Effector memory CD4-positive, alpha-beta T cell (primary cell): Measurements from ENCODE around the gene NAV2.

Experiments used
- DNase-seq, 3 donors: peaks; one replicate each; pipeline ENCODE4 v3.0.0-alpha.2; 2020
- H3K27ac ChIP-seq: 2 replicates; pipeline ENCODE4 v1.7.0; 2013; ENCODE audit warnings: mild to moderate bottlenecking, low read length, moderate library complexity; ENCODE audit not compliant: insufficient read depth, poor library complexity, severe bottlenecking
- H3K27me3 ChIP-seq: replicated peaks from 2 replicates; pipeline ENCODE4 v1.7.0; 2013; ENCODE audit warnings: mild to moderate bottlenecking, low read length; ENCODE audit not compliant: insufficient read depth, control insufficient read depth, poor library complexity, severe bottlenecking
- H3K36me3 ChIP-seq: 2 replicates; pipeline ENCODE4 v1.7.0; 2013; ENCODE audit warnings: mild to moderate bottlenecking, low read length, moderate library complexity; ENCODE audit not compliant: control insufficient read depth, insufficient read depth
- H3K4me1 ChIP-seq: 2 replicates; pipeline ENCODE4 v1.7.0; 2013; ENCODE audit warnings: low read length, mild to moderate bottlenecking; ENCODE audit not compliant: control insufficient read depth, insufficient read depth, poor library complexity, severe bottlenecking
- H3K4me3 ChIP-seq: 2 replicates; pipeline ENCODE4 v1.7.0; 2013; ENCODE audit warnings: low read length, low read depth, mild to moderate bottlenecking; ENCODE audit not compliant: insufficient read depth, poor library complexity, severe bottlenecking
- H3K9me3 ChIP-seq: 2 replicates; pipeline ENCODE4 v1.7.0; 2013; ENCODE audit warnings: mild to moderate bottlenecking, low read length, moderate library complexity; ENCODE audit not compliant: control insufficient read depth

The NAV2 gene

DNA sequence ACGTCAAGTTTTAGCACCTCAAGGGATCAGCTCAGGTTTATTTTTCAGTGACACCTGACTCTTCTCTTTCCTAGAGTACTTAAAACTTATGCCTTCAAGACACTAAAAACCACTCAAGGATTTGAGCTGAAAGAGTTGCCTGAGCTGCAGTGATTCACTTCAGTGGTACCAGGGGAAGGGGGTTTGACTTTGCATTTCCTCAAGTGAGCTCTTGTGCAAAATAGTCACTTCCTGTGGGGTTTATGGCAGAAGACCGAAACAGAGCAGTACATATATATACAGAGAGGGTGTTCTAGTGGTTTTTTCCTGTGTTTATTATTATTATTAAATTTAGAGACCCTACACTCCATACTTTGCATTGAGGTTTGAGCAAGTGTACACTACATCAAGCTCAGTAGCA, 386.9 kb downstream of the NAV2 start:
- no peaks in the 10 kb centered on the region for H3K36me3 ChIP-seq
- H3K27ac ChIP-seq, result no peak overlapping the region
- DNase-seq, result no peak
- H3K4me1 ChIP-seq, result no peaks in the 10 kb centered on the region
- H3K4me3 ChIP-seq, result no peak overlapping the region
- no peaks in the 10 kb centered on the region for H3K9me3 ChIP-seq
- no peaks in the 10 kb centered on the region for H3K27me3 ChIP-seq

- H3K4me3 ChIP-seq, result no peak overlapping the region
- no peaks in the 10 kb centered on the region for H3K27me3 ChIP-seq
- H3K4me1 ChIP-seq, result no peaks in the 10 kb centered on the region
- no peaks in the 10 kb centered on the region for H3K36me3 ChIP-seq
- H3K27ac ChIP-seq, result no peak overlapping the region
- no peaks in the 10 kb centered on the region for H3K9me3 ChIP-seq
- no peak for DNase-seq
Observed at GRCh38 chr11:20102397-20102796, 389.8 kb downstream of the NAV2 start.

DNA sequence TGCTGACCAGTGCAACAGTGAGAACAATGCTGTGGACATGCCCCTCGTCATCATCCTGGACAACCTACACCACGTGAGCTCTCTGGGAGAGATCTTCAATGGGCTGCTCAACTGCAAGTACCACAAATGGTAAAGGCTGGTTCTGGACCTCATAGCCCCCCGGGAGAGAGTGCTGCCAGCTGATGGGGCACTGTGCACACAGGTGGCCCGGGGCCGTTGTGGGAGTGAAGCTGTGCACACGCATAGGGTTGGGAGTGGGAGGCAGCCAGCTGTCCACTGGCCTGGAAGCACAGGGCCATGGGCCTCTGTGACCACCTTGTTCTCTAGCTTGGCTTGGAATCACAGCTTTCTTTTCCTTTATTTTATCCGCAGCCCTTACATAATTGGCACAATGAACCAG, 390.6 kb downstream of the NAV2 start:
- no peaks in the 10 kb centered on the region for H3K36me3 ChIP-seq
- H3K4me1 ChIP-seq, result no peaks in the 10 kb centered on the region
- DNase-seq, result no peak
- H3K4me3 ChIP-seq, result no peak overlapping the region
- no peak overlapping the region for H3K27ac ChIP-seq
- no peaks in the 10 kb centered on the region for H3K27me3 ChIP-seq
- H3K9me3 ChIP-seq, result no peaks in the 10 kb centered on the region

- H3K27me3 ChIP-seq, result no peaks in the 10 kb centered on the region
- no peaks in the 10 kb centered on the region for H3K36me3 ChIP-seq
- no peaks in the 10 kb centered on the region for H3K9me3 ChIP-seq
- no peak for DNase-seq
- H3K27ac ChIP-seq, result no peak overlapping the region
- no peak overlapping the region for H3K4me3 ChIP-seq
- H3K4me1 ChIP-seq, result no peaks in the 10 kb centered on the region
Observed at GRCh38 chr11:20105427-20105826, 392.8 kb downstream of the NAV2 start.

GRCh38 chr11:20109731-20110445, 397.3 kb downstream of the NAV2 start:
- no peak overlapping the region for H3K27ac ChIP-seq

DNA sequence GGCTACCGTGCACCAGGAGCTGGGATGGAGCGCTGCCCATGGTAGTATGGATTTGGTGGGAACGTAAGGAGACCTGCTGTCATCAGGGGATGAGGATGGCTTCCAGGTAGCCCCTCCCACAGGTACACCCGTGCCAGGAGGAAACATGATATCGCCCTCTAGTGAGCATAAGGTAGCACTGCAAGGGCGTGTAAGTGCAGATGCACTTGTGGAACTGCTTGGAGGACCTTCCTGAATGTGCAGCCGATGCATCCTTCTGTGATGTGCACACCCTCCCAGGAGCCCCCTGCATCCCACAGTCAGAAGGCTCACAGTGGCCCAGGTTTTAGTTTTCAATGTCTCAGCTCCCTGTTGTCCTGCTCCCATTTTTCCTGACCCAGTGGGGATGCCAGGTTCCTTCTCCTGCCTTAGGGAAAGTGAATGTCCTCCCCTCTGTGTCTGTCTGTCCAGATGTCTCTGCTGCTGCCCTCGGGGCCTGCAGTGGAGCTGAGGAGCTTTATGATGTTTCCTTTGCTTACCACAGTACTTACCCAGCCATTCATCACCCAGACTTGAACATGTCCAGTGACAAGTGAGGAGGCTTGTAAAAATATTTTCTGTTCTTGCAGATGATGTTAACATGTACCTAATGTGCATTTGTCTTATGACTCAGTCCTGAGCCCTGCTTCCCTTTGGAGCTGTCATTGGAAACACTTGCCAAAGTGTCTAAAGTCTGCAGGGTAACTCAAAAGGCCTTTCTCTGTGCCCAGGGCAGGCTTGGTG, 398.5 kb downstream of the NAV2 start:
- H3K4me1 ChIP-seq, result no peaks in the 10 kb centered on the region
- H3K27me3 ChIP-seq, result no peaks in the 10 kb centered on the region
- DNase-seq, result no peak
- H3K27ac ChIP-seq, result no peak overlapping the region
- no peaks in the 10 kb centered on the region for H3K36me3 ChIP-seq
- H3K4me3 ChIP-seq, result no peak overlapping the region
- H3K9me3 ChIP-seq, result no peaks in the 10 kb centered on the region

More at GRCh38 chr11:20109731-20110445, 397.3 kb downstream of the NAV2 start:
- Histone ChIP-seq H3K36me3 (no peaks in the 10 kb centered on the region), H3K9me3 (no peaks in the 10 kb centered on the region), H3K4me3 (no peak overlapping the region), H3K27me3 (no peaks in the 10 kb centered on the region), H3K4me1 (no peaks in the 10 kb centered on the region)
- DNase-seq, result no peak

- H3K27me3 ChIP-seq, result no peaks in the 10 kb centered on the region
- H3K27ac ChIP-seq, result no peak overlapping the region
- no peaks in the 10 kb centered on the region for H3K4me1 ChIP-seq
- H3K36me3 ChIP-seq, result no peaks in the 10 kb centered on the region
- H3K9me3 ChIP-seq, result no peaks in the 10 kb centered on the region
- H3K4me3 ChIP-seq, result no peak overlapping the region
- DNase-seq, result no peak
Observed at GRCh38 chr11:20111871-20112270, 399.2 kb downstream of the NAV2 start.

DNA sequence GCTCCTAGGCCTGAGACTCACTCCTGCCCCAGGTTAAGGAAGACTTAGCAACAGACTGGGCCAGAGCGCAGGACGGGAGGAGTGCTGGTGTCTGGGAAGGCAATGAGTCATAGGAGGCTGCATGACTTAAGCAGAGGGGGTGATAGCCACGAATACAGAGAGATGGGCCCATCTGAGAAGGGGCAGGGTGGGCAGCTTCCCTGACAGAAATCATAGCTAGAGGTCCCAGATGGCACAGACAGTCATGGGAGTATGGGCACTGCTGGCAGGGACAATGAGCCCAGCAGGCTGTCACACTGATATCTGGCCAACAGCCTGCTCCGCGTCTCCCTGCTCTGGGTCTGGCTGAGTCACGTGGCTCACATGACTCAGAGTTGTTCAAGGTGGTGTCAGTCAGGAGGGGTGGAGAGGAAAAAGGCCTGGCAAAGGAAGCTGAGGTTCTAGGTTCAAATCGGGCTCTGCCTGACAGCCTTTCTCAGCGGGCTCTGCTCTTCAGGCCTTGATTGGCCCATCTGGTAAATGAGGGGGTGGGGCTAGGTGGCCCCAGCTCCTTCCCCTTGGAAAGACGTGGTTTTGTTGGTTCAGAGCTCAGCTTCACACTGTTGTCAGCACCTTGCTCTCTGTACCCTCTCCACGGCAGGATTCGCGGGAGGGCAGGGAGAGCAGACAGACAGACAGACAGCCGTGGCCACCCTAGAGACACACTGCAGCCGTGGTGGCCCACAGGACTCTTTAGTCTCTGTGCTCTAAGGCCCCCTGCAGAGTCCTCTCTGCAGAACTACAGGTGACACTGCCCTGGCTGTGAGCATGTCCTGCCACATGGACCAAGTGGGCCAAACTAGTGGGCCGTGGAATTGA, 399.9 kb downstream of the NAV2 start:
- DNase-seq, result no peak
- no peaks in the 10 kb centered on the region for H3K4me1 ChIP-seq

DNA sequence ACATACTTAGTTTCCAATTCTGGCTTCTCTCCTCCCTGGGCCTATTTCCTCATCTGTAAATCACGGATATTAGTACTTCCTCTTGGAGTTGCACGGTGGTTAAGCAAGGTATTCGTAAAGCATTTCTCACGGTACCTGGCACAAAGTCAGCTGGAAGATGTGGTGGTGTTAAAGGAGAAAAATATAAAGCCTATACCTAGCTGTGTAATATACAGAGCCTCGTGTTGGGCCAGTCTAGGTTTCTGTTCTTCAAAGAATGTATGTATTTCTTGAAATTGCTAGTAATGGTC, 400.5 kb downstream of the NAV2 start:
- Histone ChIP-seq H3K27ac (no peak overlapping the region), H3K9me3 (no peaks in the 10 kb centered on the region), H3K4me1 (no peaks in the 10 kb centered on the region), H3K27me3 (no peaks in the 10 kb centered on the region), H3K4me3 (no peak overlapping the region), H3K36me3 (no peaks in the 10 kb centered on the region)
- DNase-seq, result no peak

More for the DNA sequence above, 399.9 kb downstream of the NAV2 start:
- Histone ChIP-seq H3K36me3 (no peaks in the 10 kb centered on the region), H3K4me3 (no peak overlapping the region), H3K27ac (no peak overlapping the region), H3K27me3 (no peaks in the 10 kb centered on the region), H3K9me3 (no peaks in the 10 kb centered on the region)

DNA sequence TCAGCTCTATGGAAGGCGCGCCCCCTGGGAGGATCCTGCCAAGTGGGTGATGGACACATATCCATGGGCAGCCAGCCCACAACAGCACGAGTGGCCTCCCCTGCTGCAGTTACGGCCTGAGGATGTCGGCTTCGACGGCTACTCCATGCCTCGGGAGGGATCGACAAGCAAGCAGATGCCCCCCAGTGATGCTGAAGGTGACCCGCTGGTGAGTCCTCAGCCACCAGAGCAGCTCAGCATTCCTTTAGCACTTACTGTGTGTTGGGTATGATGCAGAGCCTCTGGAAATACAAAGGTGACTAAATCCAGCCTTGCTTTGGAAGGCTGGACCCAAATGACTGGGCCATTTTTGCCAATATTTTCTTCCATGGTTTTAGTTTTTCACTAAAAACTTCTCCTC, 402.0 kb downstream of the NAV2 start:
- H3K27me3 ChIP-seq, result no peaks in the 10 kb centered on the region
- H3K4me1 ChIP-seq, result no peaks in the 10 kb centered on the region
- no peak overlapping the region for H3K4me3 ChIP-seq
- no peaks in the 10 kb centered on the region for H3K36me3 ChIP-seq
- no peak for DNase-seq
- no peaks in the 10 kb centered on the region for H3K9me3 ChIP-seq
- H3K27ac ChIP-seq, result no peak overlapping the region
